Astrocyte (in vitro differentiated cells and primary cell): ENCODE measurements around the gene ARNT2. TPM values are rescaled to one million over a fixed set of nuclear protein-coding genes. Genes with fewer than 3 reads are reported as not detected.
"Not testable (repeated sequence)": the region's sequence is repeated elsewhere in the genome, so short reads cannot be mapped to it uniquely, and the experiment has no call there.

ENCODE experiments used
- DNase-seq: peaks from one replicate; pipeline ENCODE4 v3.0.0-alpha.2; 2010; ENCODE audit warnings: low read depth
- FAIRE-seq: peaks from 2 replicates; lab custom pipeline; 2011; peaks lifted over from hg19 to GRCh38; lab: Jason Lieb, UNC
- H2AFZ ChIP-seq: 2 replicates; pipeline ENCODE4 v1.6.0; 2012; ENCODE audit warnings: low read depth, low read length, inconsistent platforms
- H3K27ac ChIP-seq: 2 replicates; pipeline ENCODE4 v1.5.1; 2011; ENCODE audit warnings: low read depth, low read length, inconsistent platforms
- H3K27me3 ChIP-seq: 2 replicates; pipeline ENCODE4 v1.6.0; 2011; ENCODE audit warnings: low read length, inconsistent platforms; ENCODE audit not compliant: insufficient read depth
- H3K36me3 ChIP-seq: 2 replicates; pipeline ENCODE4 v1.5.1; 2011; ENCODE audit warnings: low read length, inconsistent platforms; ENCODE audit not compliant: insufficient read depth
- H3K4me1 ChIP-seq: 2 replicates; pipeline ENCODE4 v1.5.1; 2011; ENCODE audit warnings: low read length, inconsistent platforms; ENCODE audit not compliant: insufficient read depth
- H3K4me2 ChIP-seq: 2 replicates; pipeline ENCODE4 v1.6.0; 2012; ENCODE audit warnings: low read length, inconsistent platforms
- H3K4me3 ChIP-seq: 2 replicates; pipeline ENCODE4 v1.5.1; 2011; ENCODE audit warnings: low read depth, mild to moderate bottlenecking, low read length, inconsistent platforms; ENCODE audit not compliant: insufficient read depth
- H3K79me2 ChIP-seq: 2 replicates; pipeline ENCODE4 v1.6.0; 2012; ENCODE audit warnings: mild to moderate bottlenecking, low read length, inconsistent platforms; ENCODE audit not compliant: insufficient read depth
- H3K9ac ChIP-seq: 2 replicates; pipeline ENCODE4 v1.6.0; 2012; ENCODE audit warnings: mild to moderate bottlenecking, low read length, inconsistent platforms
- H3K9me3 ChIP-seq: 2 replicates; pipeline ENCODE4 v1.5.1; 2012; ENCODE audit warnings: low read depth, mild to moderate bottlenecking, low read length, inconsistent platforms; ENCODE audit not compliant: insufficient read depth
- H4K20me1 ChIP-seq: 2 replicates; pipeline ENCODE4 v1.6.0; 2012; ENCODE audit warnings: low read length, inconsistent platforms; ENCODE audit not compliant: insufficient read depth
- H3K27ac Mint-ChIP-seq: one replicate; pipeline ENCODE4 v1.8.0; 2021; ENCODE audit warnings: mild to moderate bottlenecking, mixed read lengths; ENCODE audit not compliant: unreplicated experiment
- H3K27me3 Mint-ChIP-seq: one replicate; pipeline ENCODE4 v1.8.0; 2021; ENCODE audit warnings: low read depth, mixed read lengths; ENCODE audit not compliant: unreplicated experiment
- H3K36me3 Mint-ChIP-seq: one replicate; pipeline ENCODE4 v1.8.0; 2021; ENCODE audit warnings: low read depth, mixed read lengths; ENCODE audit not compliant: unreplicated experiment
- H3K4me1 Mint-ChIP-seq: one replicate; pipeline ENCODE4 v1.8.0; 2021; ENCODE audit warnings: low read depth, mixed read lengths; ENCODE audit not compliant: unreplicated experiment
- H3K4me3 Mint-ChIP-seq: one replicate; pipeline ENCODE4 v1.8.0; 2021; ENCODE audit warnings: mild to moderate bottlenecking, moderate library complexity, mixed read lengths; ENCODE audit not compliant: unreplicated experiment
- H3K9me3 Mint-ChIP-seq: one replicate; pipeline ENCODE4 v1.8.0; 2021; ENCODE audit warnings: mild to moderate bottlenecking, mixed read lengths; ENCODE audit not compliant: unreplicated experiment
- EZH2 ChIP-seq: IDR thresholded peaks from 2 replicates; pipeline ENCODE4 v1.6.1; 2012; ENCODE audit warnings: mild to moderate bottlenecking, low read length, inconsistent platforms; ENCODE audit not compliant: insufficient read depth
- total RNA-seq: library from RNA; stranded (reverse); gene quantifications from 2 replicates; pipeline ENCODE4 v1.2.1, GENCODE V29; 2021
- TF ChIP-seq, protein P1 (sequence below): IDR thresholded peaks from 2 replicates; pipeline ENCODE4 v1.5.1; 2011; ENCODE audit warnings: low read depth, mild to moderate bottlenecking, inconsistent platforms, low read length, moderate library complexity; ENCODE audit not compliant: insufficient read depth

The ARNT2 gene
- total RNA-seq, 1 donor from 2014 or later: 3.5 TPM

DNA sequence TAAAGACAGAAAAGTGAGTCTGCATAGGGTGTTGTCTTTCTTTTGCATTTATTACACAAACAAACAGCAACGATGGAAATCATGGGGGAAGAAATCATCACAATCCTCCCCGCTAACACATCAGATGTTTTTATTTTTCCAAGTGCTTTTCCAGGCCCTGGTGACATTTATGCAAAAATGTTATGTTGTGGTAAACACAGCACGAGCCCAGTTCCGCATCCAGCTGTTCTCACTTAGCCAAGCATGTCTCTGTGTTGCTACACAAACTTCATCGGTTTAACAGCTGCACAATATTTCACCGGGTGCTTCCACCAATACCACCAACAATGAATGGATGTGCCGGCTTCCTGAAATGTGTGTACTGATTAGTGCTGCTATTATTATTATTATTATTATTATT is 237.2 kb downstream of the ARNT2 start:
- Histone ChIP-seq H3K4me3 (no peak overlapping the region), H3K79me2 (no peaks in the 10 kb centered on the region), H3K27me3 (peaks cover 2% of the 10 kb centered on the region), H3K27ac (no peak overlapping the region), H2AFZ (no peak overlapping the region), H3K36me3 (no peaks in the 10 kb centered on the region), H3K4me2 (no peak overlapping the region), H4K20me1 (no peaks in the 10 kb centered on the region), H3K9ac (no peak overlapping the region), H3K9me3 (no peaks in the 10 kb centered on the region), H3K4me1 (no peaks in the 10 kb centered on the region)
- Mint-ChIP-seq H3K4me3 (no peak overlapping the region), H3K27me3 (peaks cover 11% of the 10 kb centered on the region), H3K9me3 (peaks cover 17% of the 10 kb centered on the region), H3K27ac (no peak overlapping the region), H3K4me1 (no peaks in the 10 kb centered on the region), H3K36me3 (no peaks in the 10 kb centered on the region)
- DNase-seq (no peak), FAIRE-seq (no peak)
- TF ChIP-seq, protein P1, sequence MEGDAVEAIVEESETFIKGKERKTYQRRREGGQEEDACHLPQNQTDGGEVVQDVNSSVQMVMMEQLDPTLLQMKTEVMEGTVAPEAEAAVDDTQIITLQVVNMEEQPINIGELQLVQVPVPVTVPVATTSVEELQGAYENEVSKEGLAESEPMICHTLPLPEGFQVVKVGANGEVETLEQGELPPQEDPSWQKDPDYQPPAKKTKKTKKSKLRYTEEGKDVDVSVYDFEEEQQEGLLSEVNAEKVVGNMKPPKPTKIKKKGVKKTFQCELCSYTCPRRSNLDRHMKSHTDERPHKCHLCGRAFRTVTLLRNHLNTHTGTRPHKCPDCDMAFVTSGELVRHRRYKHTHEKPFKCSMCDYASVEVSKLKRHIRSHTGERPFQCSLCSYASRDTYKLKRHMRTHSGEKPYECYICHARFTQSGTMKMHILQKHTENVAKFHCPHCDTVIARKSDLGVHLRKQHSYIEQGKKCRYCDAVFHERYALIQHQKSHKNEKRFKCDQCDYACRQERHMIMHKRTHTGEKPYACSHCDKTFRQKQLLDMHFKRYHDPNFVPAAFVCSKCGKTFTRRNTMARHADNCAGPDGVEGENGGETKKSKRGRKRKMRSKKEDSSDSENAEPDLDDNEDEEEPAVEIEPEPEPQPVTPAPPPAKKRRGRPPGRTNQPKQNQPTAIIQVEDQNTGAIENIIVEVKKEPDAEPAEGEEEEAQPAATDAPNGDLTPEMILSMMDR: no peak
- TF ChIP-seq EZH2: no peak

DNA sequence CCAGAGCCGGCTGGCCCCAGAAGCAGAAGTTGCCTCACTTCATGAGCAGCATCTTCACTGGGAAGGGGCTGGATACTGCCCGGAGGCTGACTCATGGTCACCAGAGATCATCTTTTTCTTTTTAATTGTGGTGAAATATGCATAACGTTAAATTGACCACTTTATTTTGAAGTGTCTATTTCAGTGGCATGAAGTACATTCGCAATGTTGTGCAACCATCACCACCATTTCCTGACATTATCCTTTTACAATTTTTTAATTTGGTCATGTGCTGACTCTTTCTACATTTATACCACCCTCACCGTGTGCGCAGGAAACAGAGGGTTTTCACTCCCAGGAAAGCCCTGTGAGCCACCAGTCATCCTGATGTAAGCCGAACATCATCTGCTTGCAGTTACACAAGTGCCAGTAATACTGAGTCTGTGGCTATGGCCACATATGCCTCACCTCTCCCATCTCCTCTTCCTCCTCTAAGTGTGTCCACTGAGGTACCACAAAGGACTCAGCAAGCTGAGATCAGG is 239.3 kb downstream of the ARNT2 start:
- H3K79me2 ChIP-seq: no peaks in the 10 kb centered on the region
- H3K27me3 Mint-ChIP-seq: peaks cover 11% of the 10 kb centered on the region
- no peaks in the 10 kb centered on the region for H3K36me3 ChIP-seq
- no peak overlapping the region for H3K27ac Mint-ChIP-seq
- no peaks in the 10 kb centered on the region for H3K9me3 ChIP-seq
- H3K9me3 Mint-ChIP-seq: peaks cover 24% of the 10 kb centered on the region
- TF ChIP-seq, protein P1: no peak
- no peak for TF ChIP-seq EZH2
- FAIRE-seq: no peak
- no peak overlapping the region for H3K9ac ChIP-seq
- no peaks in the 10 kb centered on the region for H3K4me1 ChIP-seq
- peak; percentile 11 for DNase-seq
- H4K20me1 ChIP-seq: no peaks in the 10 kb centered on the region
- no peaks in the 10 kb centered on the region for H3K4me1 Mint-ChIP-seq
- H3K27me3 ChIP-seq: peaks cover 2% of the 10 kb centered on the region
- H2AFZ ChIP-seq: no peak overlapping the region
- H3K27ac ChIP-seq: no peak overlapping the region
- no peak overlapping the region for H3K4me3 ChIP-seq
- H3K4me3 Mint-ChIP-seq: no peak overlapping the region
- no peak overlapping the region for H3K4me2 ChIP-seq
- no peaks in the 10 kb centered on the region for H3K36me3 Mint-ChIP-seq

DNA sequence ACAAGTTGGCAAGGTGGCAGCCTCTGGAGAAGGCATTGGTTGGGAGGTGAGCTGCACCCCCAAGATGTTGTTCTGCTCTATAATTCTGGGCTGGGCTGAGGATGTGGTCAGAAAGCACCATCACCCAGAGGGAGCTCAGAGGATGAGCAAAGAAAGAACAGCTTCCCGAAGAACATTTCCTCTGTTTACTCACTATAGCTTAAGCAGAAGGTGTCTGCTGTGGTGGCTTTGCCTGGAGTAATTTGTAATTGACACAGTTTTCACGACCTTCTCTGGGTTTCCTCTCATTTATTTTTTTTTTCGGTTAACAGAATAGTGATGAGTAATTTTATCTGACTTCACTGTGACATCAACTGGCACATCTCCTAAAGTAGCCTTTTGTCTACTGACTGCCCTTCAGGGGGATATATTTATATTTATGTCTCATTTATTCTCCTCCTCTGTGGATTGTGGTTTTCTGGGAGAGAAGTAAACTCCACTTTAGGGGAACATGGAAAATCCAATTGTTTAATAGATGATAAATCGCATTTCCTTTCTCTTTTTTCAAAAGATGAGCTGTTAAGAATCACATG is 241.4 kb downstream of the ARNT2 start:
- no peak for FAIRE-seq

DNA sequence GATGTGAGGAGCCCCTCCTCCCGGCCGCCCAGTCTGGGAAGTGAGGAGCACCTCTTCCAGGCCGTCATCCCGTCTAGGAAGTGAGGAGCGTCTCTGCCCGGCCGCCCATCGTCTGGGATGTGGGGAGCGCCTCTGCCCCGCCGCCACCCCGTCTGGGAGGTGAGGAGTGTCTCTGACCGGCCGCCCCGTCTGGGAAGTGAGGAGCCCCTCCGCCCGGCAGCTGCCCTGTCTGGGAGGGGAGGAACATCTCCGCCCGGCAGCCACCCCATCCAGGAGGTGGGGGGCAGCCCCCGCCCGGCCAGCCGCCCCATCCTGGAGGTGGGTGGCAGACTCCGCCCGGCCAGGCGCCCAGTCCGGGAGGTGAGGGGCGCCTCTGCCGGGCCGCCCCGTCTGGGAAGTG is 243.2 kb downstream of the ARNT2 start:
- H3K27ac Mint-ChIP-seq, H3K27ac ChIP-seq, DNase-seq, H3K27me3 ChIP-seq, H3K4me1 ChIP-seq, H3K4me2 ChIP-seq, H4K20me1 ChIP-seq, H3K4me3 ChIP-seq, H3K36me3 ChIP-seq, H2AFZ ChIP-seq, FAIRE-seq, H3K4me1 Mint-ChIP-seq, H3K36me3 Mint-ChIP-seq, H3K4me3 Mint-ChIP-seq, H3K9me3 ChIP-seq, H3K79me2 ChIP-seq, H3K9ac ChIP-seq: not testable (repeated sequence)
- H3K27me3 Mint-ChIP-seq: peaks cover 11% of the 10 kb centered on the region
- H3K9me3 Mint-ChIP-seq: peaks cover 24% of the 10 kb centered on the region

More for the DNA sequence above, 241.4 kb downstream of the ARNT2 start:
- Histone ChIP-seq H3K4me3 (no peak overlapping the region), H3K36me3 (no peaks in the 10 kb centered on the region), H3K79me2 (no peaks in the 10 kb centered on the region), H3K27ac (no peak overlapping the region), H3K9me3 (no peaks in the 10 kb centered on the region), H2AFZ (no peak overlapping the region), H3K9ac (no peak overlapping the region), H3K27me3 (peaks cover 2% of the 10 kb centered on the region), H3K4me1 (no peaks in the 10 kb centered on the region), H3K4me2 (no peak overlapping the region), H4K20me1 (no peaks in the 10 kb centered on the region)
- Mint-ChIP-seq H3K4me3 (no peak overlapping the region), H3K4me1 (no peaks in the 10 kb centered on the region), H3K27ac (no peak overlapping the region), H3K36me3 (no peaks in the 10 kb centered on the region), H3K27me3 (peaks cover 11% of the 10 kb centered on the region), H3K9me3 (peaks cover 20% of the 10 kb centered on the region)
- TF ChIP-seq EZH2: no peak
- TF ChIP-seq, protein P1: no peak
- peak; percentile 34 for DNase-seq
